GM06990 (cell line): ENCODE results near the gene NLRP1.

Experiments used
- DNase-seq: peaks from one replicate; pipeline ENCODE4 v3.0.0-alpha.2; 2011; ENCODE audit not compliant: insufficient read length; ENCODE audit errors: extremely low read depth
- H3K27me3 ChIP-seq: replicated peaks from 2 replicates; pipeline ENCODE4 v1.6.0; 2011; ENCODE audit warnings: low read length; ENCODE audit not compliant: control insufficient read depth, insufficient read depth
- H3K36me3 ChIP-seq: 2 replicates; pipeline ENCODE4 v1.5.1; 2011; ENCODE audit warnings: low read length; ENCODE audit not compliant: control insufficient read depth, insufficient read depth
- H3K4me3 ChIP-seq: replicated peaks from 2 replicates; pipeline ENCODE4 v1.5.1; 2011; ENCODE audit warnings: low read depth, mild to moderate bottlenecking, control low read depth, low read length
- CTCF ChIP-seq: IDR thresholded peaks from 2 replicates; pipeline ENCODE4 v1.5.1; 2011; ENCODE audit warnings: low read length, control low read depth, mild to moderate bottlenecking, inconsistent platforms; ENCODE audit not compliant: insufficient read depth, poor library complexity, severe bottlenecking

Gene NLRP1

GRCh38 chr17:5486206-5487124 is 97.8 kb downstream of the NLRP1 start, which contains the start of gene MIS12:
MIS12 (plus strand) TSS chr17:5486566; CDS start chr17:5488863, 2,297 bp downstream.
- Histone ChIP-seq H3K4me3 (peak within 1 kb of the TSS; percentile 99), H3K36me3 (peaks cover 10% of the 10 kb centered on the region), H3K27me3 (no peaks in the 10 kb centered on the region)
- no peak for TF ChIP-seq CTCF
- DNase-seq, result peak; percentile 100

- DNase-seq, result no peak
- H3K4me3 ChIP-seq, result peak within 1 kb of the TSS; percentile 99
- H3K27me3 ChIP-seq, result no peaks in the 10 kb centered on the region
- TF ChIP-seq CTCF, result no peak
- H3K36me3 ChIP-seq, result peaks cover 10% of the 10 kb centered on the region
Observed at GRCh38 chr17:5485270-5486205, 98.8 kb downstream of the NLRP1 start, which contains the start of gene DERL2. DERL2 (minus strand) TSS chr17:5486178; CDS start chr17:5486161, 17 bp downstream.

- Histone ChIP-seq H3K36me3 (peaks cover 18% of the 10 kb centered on the region), H3K27me3 (no peaks in the 10 kb centered on the region), H3K4me3 (no peak overlapping the region)
- DNase-seq, result no peak
- TF ChIP-seq CTCF, result no peak
Observed at GRCh38 chr17:5481451-5481850, 102.9 kb downstream of the NLRP1 start.

GRCh38 chr17:5480962-5481361 is 103.3 kb downstream of the NLRP1 start:
- Histone ChIP-seq H3K4me3 (no peak overlapping the region), H3K27me3 (no peaks in the 10 kb centered on the region), H3K36me3 (peaks cover 18% of the 10 kb centered on the region)
- TF ChIP-seq CTCF, result no peak
- DNase-seq, result no peak

- H3K36me3 ChIP-seq, result peaks cover 17% of the 10 kb centered on the region
- no peaks in the 10 kb centered on the region for H3K27me3 ChIP-seq
- DNase-seq, result no peak
- TF ChIP-seq CTCF, result no peak
- no peak overlapping the region for H3K4me3 ChIP-seq
Observed at GRCh38 chr17:5478992-5479391, 105.3 kb downstream of the NLRP1 start.
